Activated CD8-positive, alpha-beta T cell treated with anti-CD3 and anti-CD28 coated beads for 36 hours (primary cell): Measurements from ENCODE around the gene SLC22A17. TPM values are rescaled to one million over a fixed set of nuclear protein-coding genes. Genes with fewer than 3 reads are reported as not detected.
A peak's percentile ranks its signal among the peaks of the same experiment; 100 is the strongest.

Experiments used
- ATAC-seq: fragments of 200-7000 bp; cut with Tn5 transposase; one replicate; pipeline ENCODE4 v1.10.0; 2021; ENCODE audit warnings: mild to moderate bottlenecking, moderate library complexity
- CTCF ChIA-PET: fragments of 350-600 bp; sonication (Branson Sonifier 250); formaldehyde crosslinking; loops from one replicate; lab custom pipeline; 2021; ENCODE audit warnings: antibody characterized with exemption; lab: Charles Lee
- POLR2A ChIA-PET: fragments of 350-600 bp; sonication (Branson Sonifier 250); formaldehyde crosslinking; loops from one replicate; lab custom pipeline; 2021; ENCODE audit warnings: antibody characterized with exemption; lab: Charles Lee
- DNase-seq: peaks from one replicate; pipeline ENCODE4 v3.0.0-alpha.2; 2020
- H3K27ac Mint-ChIP-seq: one replicate; pipeline ENCODE4 v1.8.0; 2021; ENCODE audit warnings: mild to moderate bottlenecking, mixed read lengths
- H3K27me3 Mint-ChIP-seq: one replicate; pipeline ENCODE4 v1.8.0; 2021; ENCODE audit warnings: mixed read lengths
- H3K36me3 Mint-ChIP-seq: one replicate; pipeline ENCODE4 v1.8.0; 2021; ENCODE audit warnings: low read depth, mixed read lengths
- H3K4me1 Mint-ChIP-seq: one replicate; pipeline ENCODE4 v1.8.0; 2021; ENCODE audit warnings: low read depth, mixed read lengths
- H3K4me3 Mint-ChIP-seq: one replicate; pipeline ENCODE4 v1.8.0; 2021; ENCODE audit warnings: mild to moderate bottlenecking, moderate library complexity, mixed read lengths
- H3K9me3 Mint-ChIP-seq: one replicate; pipeline ENCODE4 v1.8.0; 2021; ENCODE audit warnings: mixed read lengths
- CTCF ChIP-seq: fragments of 200-600 bp; IDR thresholded peaks from one replicate; pipeline ENCODE4 v1.8.0; 2022; ENCODE audit warnings: antibody characterized with exemption, mild to moderate bottlenecking
- intact Hi-C: fragments of 100-400 bp; cut with micrococcal nuclease; formaldehyde crosslinking; loops from one replicate; pipeline ENCODE4 v1.10.0; 2022
- total RNA-seq, 2 experiments: library from RNA; stranded (reverse); gene quantifications; one replicate each; pipeline ENCODE4 v1.2.3, GENCODE V29; 2021

SLC22A17 gene
- total RNA-seq, 2 experiments from 2014 or later = 2.3 TPM

- peaks cover 20% of the 10 kb centered on the region for H3K4me1 Mint-ChIP-seq
- no peaks in the 10 kb centered on the region for H3K9me3 Mint-ChIP-seq
- peaks cover 29% of the 10 kb centered on the region for H3K36me3 Mint-ChIP-seq
- intact Hi-C loops = no loop called here
- no peak for TF ChIP-seq CTCF
- ChIA-PET CTCF (interaction anchor here (0.7 to 7.1 kb wide), 11 partner anchors 11 to 256 kb away, joined by 3 to 78 read pairs (median 3); partner anchors contain the start of genes HOMEZ and PABPN1), POLR2A (interaction anchor here (0.7 to 6.5 kb wide), 14 partner anchors 8 to 536 kb away, joined by 3 to 139 read pairs (median 6); partner anchors contain the start of genes ACIN1, C14orf119, HOMEZ and OXA1L)
- peak; percentile 97 for DNase-seq
- H3K4me3 Mint-ChIP-seq = peak within 1 kb of the TSS; percentile 91
- H3K27me3 Mint-ChIP-seq = peaks cover 19% of the 10 kb centered on the region
- ATAC-seq = peak; percentile 50
- peak within 1 kb of the TSS; percentile 97 for H3K27ac Mint-ChIP-seq
Observed at GRCh38 chr14:23302290-23303225, 50.1 kb downstream of the SLC22A17 start, which contains the start of gene PPP1R3E. PPP1R3E (minus strand) TSS chr14:23302859; CDS start chr14:23302576, 283 bp downstream.

GRCh38 chr14:23301969-23302289 lies 50.8 kb downstream of the SLC22A17 start:
- POLR2A ChIA-PET = interaction anchor here (0.7 to 6.5 kb wide), 12 partner anchors 9 to 535 kb away, joined by 3 to 139 read pairs (median 8); partner anchors contain the start of genes ACIN1, C14orf119, HOMEZ and OXA1L
- Mint-ChIP-seq H3K4me3 (peak overlapping the region; percentile 91), H3K27ac (peak overlapping the region; percentile 97), H3K4me1 (peaks cover 20% of the 10 kb centered on the region), H3K9me3 (no peaks in the 10 kb centered on the region), H3K36me3 (peaks cover 33% of the 10 kb centered on the region), H3K27me3 (peaks cover 14% of the 10 kb centered on the region)
- DNase-seq (no peak), ATAC-seq (peak; percentile 8)
- CTCF ChIA-PET = interaction anchor here (0.7 to 7.1 kb wide), 11 partner anchors 11 to 257 kb away, joined by 3 to 78 read pairs (median 5); partner anchors contain the start of genes HOMEZ and PABPN1
- no peak for TF ChIP-seq CTCF
- intact Hi-C loops = loop anchor here (2.0 kb wide), 1 partner anchor 19 kb away; the partner anchor contains the start of gene PABPN1

GRCh38 chr14:23301288-23301968 lies 51.3 kb downstream of the SLC22A17 start:
- ATAC-seq (peak; percentile 81), DNase-seq (peak; percentile 97)
- TF ChIP-seq CTCF = peak; percentile 73
- Mint-ChIP-seq H3K4me3 (peak overlapping the region; percentile 92), H3K27ac (peak overlapping the region; percentile 97), H3K4me1 (peaks cover 20% of the 10 kb centered on the region), H3K9me3 (no peaks in the 10 kb centered on the region), H3K27me3 (peaks cover 12% of the 10 kb centered on the region), H3K36me3 (peaks cover 36% of the 10 kb centered on the region)
- ChIA-PET CTCF (interaction anchor here (0.6 to 7.1 kb wide), 19 partner anchors 8 to 257 kb away, joined by 3 to 78 read pairs (median 3); partner anchors contain the start of genes HOMEZ and PABPN1), POLR2A (interaction anchor here (1.3 to 6.5 kb wide), 9 partner anchors 8 to 207 kb away, joined by 3 to 139 read pairs (median 9); partner anchors contain the start of genes ACIN1, C14orf119, HOMEZ and PABPN1)
- intact Hi-C loops = loop anchor here (2.0 kb wide), 1 partner anchor 19 kb away; the partner anchor contains the start of gene PABPN1

GRCh38 chr14:23300687-23301223 lies 51.9 kb downstream of the SLC22A17 start:
- Mint-ChIP-seq H3K36me3 (peaks cover 36% of the 10 kb centered on the region), H3K27me3 (peaks cover 7% of the 10 kb centered on the region), H3K4me3 (peak overlapping the region; percentile 92), H3K4me1 (peaks cover 20% of the 10 kb centered on the region), H3K27ac (peak overlapping the region; percentile 93), H3K9me3 (no peaks in the 10 kb centered on the region)
- TF ChIP-seq CTCF = no peak
- intact Hi-C loops = loop anchor here (2.0 kb wide), 1 partner anchor 20 kb away; the partner anchor contains the start of gene PABPN1
- DNase-seq (peak; percentile 28), ATAC-seq (no peak)
- CTCF ChIA-PET = interaction anchor here (0.6 to 7.1 kb wide), 17 partner anchors 9 to 258 kb away, joined by 3 to 78 read pairs (median 3); partner anchors contain the start of genes HOMEZ and PABPN1
- POLR2A ChIA-PET = interaction anchor here (1.3 to 6.5 kb wide), 6 partner anchors 8 to 19 kb away, joined by 3 to 139 read pairs (median 16); partner anchors contain the start of genes HOMEZ and PABPN1
